Dermis blood vessel endothelial cell (primary cell): ENCODE results near the gene MRPL10. TPM values are rescaled to one million over a fixed set of nuclear protein-coding genes. Genes with fewer than 3 reads are reported as not detected.
"Not testable (repeated sequence)": the region's sequence is repeated elsewhere in the genome, so short reads cannot be mapped to it uniquely, and the experiment has no call there.

ENCODE experiments used
- DNase-seq: peaks from one replicate; pipeline ENCODE4 v3.0.0; 2010
- total RNA-seq: library from RNA; depleted of rRNA; stranded (reverse); fragments of >200 nt; gene quantifications from 2 replicates; pipeline ENCODE4 v1.2.3, GENCODE V29; 2014

MRPL10 gene
- total RNA-seq, 1 donor from 2014 or later = 19.9 TPM

DNA sequence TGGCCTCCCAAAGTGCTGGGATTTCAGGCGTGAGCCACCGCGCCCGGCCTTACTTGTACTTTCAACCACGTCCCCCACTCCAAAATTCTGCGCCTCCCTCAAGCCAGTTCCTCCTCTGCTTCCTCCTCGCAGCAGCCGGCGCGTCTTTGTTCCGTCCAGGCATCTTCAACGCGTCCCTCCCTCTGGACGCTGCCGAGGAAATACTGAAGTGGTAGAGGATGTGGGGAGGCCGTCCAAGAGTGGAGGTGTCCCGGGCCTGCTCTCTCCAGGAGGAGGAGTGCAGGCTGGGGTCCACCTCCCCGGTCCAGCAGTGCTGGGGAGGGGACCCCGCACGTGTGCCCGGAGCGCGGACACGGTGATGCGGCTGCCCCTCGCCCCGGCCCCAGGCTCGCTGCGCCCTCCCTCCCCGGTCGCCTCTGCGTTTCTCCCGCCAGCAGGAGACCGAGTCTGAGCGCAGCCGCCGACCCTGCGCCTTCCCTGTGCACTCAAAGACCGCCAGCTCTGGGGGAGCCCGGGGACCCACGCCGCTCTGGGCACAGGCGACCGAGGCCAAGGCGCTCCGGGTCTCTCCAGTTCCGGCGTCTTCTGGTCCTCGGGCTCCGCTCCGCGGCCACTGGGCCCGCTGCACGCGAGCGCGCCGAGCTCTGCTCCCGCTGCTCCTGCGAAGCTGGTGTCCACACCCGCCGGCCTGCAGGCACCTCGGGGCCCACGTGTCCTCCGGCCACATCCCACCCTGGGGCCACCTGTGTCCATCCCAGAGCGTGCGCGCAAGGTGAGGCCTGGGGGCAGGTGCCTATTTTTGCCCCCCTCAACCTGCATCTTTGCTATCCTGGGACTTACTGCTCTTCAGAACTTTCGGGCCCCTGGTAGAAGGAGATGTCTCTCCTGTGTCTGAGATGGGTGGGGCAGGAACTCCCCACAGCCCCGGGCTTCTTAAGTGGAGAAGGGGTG is 41.5 kb downstream of the MRPL10 start:
- DNase-seq = peak; percentile 63

DNA sequence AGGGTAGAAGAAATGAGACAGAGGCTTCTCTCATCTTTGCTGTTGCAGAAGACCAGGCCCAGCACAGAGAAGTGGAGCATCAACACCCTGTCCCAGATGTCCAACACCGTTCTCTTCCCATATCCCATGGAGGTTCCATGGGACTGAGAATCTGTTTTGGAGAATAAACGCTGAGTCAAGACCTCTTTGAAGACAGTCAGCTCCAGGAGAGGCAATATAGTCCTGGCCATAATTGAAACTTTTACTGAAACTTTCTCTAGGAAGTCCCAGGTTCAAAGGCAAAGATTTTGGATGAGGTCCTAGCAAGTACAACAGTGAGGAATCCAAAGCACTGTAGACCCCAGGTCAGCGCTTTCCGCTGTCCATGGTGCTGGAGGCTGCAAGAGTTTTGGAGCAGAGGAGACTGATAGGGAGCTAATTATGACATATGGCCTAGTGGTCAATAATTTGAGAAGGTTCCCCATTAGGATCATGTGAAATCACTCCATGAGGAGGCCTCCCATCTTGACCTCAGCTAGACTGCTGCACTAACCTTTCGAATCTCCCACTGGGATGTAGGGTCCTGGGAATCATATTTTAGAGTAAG is 45.7 kb downstream of the MRPL10 start:
- peak; percentile 46 for DNase-seq

DNA sequence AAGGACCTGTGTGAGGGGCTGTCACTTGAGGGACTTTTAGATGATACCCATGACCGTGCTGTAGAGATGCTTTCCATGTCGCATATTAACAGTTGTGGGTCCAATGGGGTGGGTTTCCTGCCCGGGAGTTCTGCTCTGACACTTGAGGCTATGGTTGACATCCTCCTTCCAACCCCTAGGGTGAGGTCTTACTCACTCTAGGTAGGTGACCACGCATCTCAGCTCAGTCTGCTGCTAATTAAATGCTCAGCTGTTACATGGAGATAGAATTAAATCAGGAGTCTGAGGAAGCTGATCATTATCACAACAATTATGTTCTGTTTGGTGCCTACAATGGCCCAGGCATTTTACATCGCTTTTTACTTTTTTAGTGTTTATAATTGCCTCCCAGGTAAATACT is 49.9 kb downstream of the MRPL10 start:
- DNase-seq = no peak

DNA sequence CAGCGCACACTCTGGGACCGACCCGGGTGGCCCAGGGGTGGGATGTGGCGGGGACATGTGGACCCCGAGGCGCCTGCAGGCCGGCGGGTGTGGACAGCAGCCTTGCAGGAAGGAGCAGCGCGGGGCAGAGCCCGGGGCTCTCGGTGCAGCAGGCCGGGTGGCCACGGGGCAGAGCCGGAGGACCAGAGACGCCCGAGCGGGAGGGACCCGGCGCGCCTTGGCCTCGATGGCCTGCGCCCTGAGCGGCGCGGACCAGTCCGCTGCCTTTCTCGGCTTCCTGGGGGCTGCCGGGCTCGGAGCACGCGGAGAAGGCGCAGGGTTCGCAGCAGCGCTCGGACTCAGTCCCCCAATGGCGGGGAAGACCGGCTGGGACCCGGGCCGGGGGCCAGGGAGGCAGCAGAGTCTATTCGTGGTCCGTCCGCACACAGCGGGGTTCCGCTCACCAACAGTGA is 53.1 kb downstream of the MRPL10 start:
- DNase-seq = no peak

DNA sequence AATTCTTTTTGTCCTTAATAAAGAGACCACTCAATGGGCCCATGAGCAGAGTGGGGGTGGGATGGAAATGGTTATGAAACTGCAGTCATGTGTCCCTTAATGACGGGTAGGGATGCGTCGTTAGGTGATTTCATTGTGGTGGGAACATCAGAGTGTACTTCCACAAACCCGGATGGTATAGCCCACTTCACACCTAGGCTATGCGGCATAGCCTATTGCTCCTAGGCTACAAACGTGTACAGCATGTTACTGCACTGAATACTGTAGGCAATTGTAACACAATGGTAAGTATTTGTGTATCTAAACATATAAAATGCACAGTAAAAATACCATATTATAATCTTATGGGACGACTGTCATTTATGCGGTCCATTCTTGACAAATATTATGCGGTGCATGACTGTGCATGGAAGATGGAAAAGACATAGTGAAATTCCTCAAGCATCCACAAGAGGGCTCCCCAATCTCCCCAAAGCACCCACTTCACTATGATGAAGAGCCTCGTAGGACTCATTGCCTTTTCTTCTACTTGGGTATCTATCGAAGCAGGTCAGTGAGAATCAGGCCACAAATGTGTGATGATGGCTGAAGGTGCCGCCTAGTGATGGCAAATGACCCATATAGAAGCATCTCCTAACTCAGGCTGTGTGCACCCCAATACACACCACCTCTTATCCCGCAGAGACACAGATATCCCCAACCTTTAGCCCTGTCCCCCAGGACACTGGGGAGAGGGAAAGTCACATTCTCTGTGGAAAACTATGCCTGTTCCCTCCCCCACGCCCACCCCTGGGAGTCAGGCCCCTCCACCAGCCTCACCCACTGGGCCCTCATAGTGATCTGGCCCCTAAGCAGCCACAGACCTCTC is 54.8 kb downstream of the MRPL10 start:
- DNase-seq = peak; percentile 74

DNA sequence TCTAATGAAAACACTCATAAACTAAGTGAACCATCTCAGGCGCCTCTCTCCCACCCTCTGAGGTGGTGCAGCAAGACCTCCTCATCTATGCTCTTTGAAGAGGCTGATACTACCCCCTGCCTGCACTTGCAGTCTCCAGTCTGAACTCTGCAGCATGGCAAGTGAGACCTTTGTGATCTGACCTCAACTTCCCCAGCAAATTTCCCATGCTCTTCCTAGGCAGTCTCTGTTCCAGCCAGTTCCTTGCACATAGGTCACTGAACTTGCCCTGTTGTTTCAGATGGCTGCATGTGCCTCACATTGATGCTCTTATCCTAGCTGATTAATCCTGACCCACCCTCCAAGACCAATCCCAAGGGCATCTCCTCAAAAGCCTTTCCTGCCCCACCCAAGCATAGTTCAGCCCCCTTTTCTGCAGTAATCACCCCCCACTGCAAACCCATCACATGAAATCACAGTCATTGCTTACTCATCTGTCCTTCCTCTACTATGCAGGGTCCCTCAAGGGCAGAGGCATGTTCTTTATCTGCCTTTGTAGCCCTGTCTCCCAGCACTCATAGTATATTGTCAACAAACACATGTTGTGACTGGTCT is 56.3 kb downstream of the MRPL10 start:
- no peak for DNase-seq

DNA sequence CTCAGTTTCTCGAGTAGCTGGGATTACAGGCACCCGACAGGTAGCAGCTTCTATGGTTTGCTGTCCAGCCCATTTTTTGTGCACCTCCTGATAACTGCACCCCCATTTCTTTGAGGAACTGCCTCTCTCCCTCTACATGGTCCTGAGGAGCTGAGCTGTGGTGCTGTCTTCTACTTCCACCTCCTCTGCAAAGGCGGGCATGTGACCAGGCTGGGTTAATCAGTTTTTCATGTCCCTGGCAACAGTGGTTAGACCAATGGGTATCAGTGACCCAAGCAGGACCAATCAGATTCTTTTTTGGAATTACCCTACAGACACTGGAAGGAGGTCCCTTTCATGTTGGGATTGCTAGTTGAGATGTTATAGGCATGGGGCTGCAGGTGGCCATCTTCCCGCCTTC is 57.0 kb downstream of the MRPL10 start:
- DNase-seq = no peak

DNA sequence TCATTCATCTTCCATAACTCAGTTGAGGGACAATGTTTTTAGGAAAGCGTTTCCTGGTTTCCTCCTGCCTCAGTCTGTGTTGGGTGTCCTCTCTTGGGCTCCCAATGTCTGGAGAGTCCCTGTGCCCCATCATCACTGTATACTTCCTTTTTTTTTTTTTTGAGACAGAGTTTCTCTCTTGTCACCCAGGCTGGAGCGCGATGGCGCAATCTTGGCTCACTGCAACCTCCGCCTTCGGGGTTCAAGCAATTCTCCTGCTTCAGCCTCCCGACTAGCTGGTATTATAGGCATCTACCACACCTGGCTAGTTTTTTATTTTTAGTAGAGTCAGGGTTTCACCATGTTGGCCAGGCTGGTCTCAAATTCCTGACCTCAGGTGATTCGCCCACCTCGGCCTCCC is 57.7 kb downstream of the MRPL10 start:
- DNase-seq = not testable (repeated sequence)

Other genes with a start within 250 kb of the MRPL10 start
- 394 and 596 TPM in 2 replicates for gene KPNB1, start 181.6 kb downstream of the MRPL10 start, total RNA-seq
- 14.8 and 20.2 TPM in 2 replicates for gene TBKBP1, start 137.4 kb downstream of the MRPL10 start, total RNA-seq
- not detected in 2 replicates for gene TBX21, start 98.3 kb downstream of the MRPL10 start, total RNA-seq
- 8.9 and 11.6 TPM in 2 replicates for gene OSBPL7, start 9.7 kb downstream of the MRPL10 start, total RNA-seq
- 0.05 TPM in 1 of 2 replicates, not detected in the other for gene LRRC46, start 129 bp upstream of the MRPL10 start, total RNA-seq
- gene SCRN2, start 9.7 kb upstream of the MRPL10 start, total RNA-seq = 44.3 and 74.2 TPM in 2 replicates
- gene SP6, start 19.6 kb upstream of the MRPL10 start, total RNA-seq = 3.1 and 4.8 TPM in 2 replicates
- 1.7 and 2.6 TPM in 2 replicates for gene SP2, start 64.7 kb upstream of the MRPL10 start, total RNA-seq
- gene PNPO, start 110.0 kb upstream of the MRPL10 start, total RNA-seq = 36.4 and 43.0 TPM in 2 replicates
- not detected in 2 replicates for gene PRR15L, start 126.3 kb upstream of the MRPL10 start, total RNA-seq
- gene CDK5RAP3, start 139.6 kb upstream of the MRPL10 start, total RNA-seq = 48.0 and 76.6 TPM in 2 replicates
- 3.8 and 6.5 TPM in 2 replicates for gene COPZ2, start 206.3 kb upstream of the MRPL10 start, total RNA-seq
- 95.1 and 209 TPM in 2 replicates for gene NFE2L1, start 216.8 kb upstream of the MRPL10 start, total RNA-seq